Natural killer cell (primary cell): ENCODE results near the gene CFL1. TPM values are rescaled to one million over a fixed set of nuclear protein-coding genes. Genes with fewer than 3 reads are reported as not detected.

ENCODE experiments used
- ATAC-seq, 3 donors: fragments of 150-1000 bp in 2 of 3; fragments of 200-7000 bp in 1 of 3; cut with Tn5 transposase; 1 replicate in 1 of 3; 2 replicates in 2 of 3; pipeline ENCODE4 v1.10.0; 2021; ENCODE audit warnings: mild to moderate bottlenecking in 2 of 3, moderate library complexity in 2 of 3
- DNase-seq, 2 donors: peaks; one replicate each; pipeline versions ENCODE4 v3.0.0 to v3.0.0-alpha.2; 2013 to 2021; ENCODE audit warnings: mixed read lengths in 1 of 2
- H3K27ac ChIP-seq: one replicate; pipeline ENCODE4 v1.5.1; 2013; ENCODE audit warnings: mild to moderate bottlenecking, low read length
- H3K27me3 ChIP-seq: one replicate; pipeline ENCODE4 v1.6.1; 2013; ENCODE audit warnings: low read length; ENCODE audit not compliant: control insufficient read depth, insufficient read depth
- H3K36me3 ChIP-seq: one replicate; pipeline ENCODE4 v1.6.1; 2013; ENCODE audit warnings: low read length; ENCODE audit not compliant: control insufficient read depth, insufficient read depth
- H3K4me1 ChIP-seq: one replicate; pipeline ENCODE4 v1.6.1; 2013; ENCODE audit warnings: low read length; ENCODE audit not compliant: control insufficient read depth, insufficient read depth
- H3K4me3 ChIP-seq: one replicate; pipeline ENCODE4 v1.5.1; 2013; ENCODE audit warnings: low read length
- H3K9me3 ChIP-seq: one replicate; pipeline ENCODE4 v1.6.1; 2013; ENCODE audit warnings: low read length; ENCODE audit not compliant: control insufficient read depth, insufficient read depth
- H3K27ac Mint-ChIP-seq, 2 donors: one replicate each; pipeline ENCODE4 v1.8.0; 2022; ENCODE audit warnings: mild to moderate bottlenecking in 2 of 2, mixed read lengths in 2 of 2, moderate library complexity in 1 of 2
- H3K27me3 Mint-ChIP-seq, 2 donors: one replicate each; pipeline ENCODE4 v1.8.0; 2022; ENCODE audit warnings: low read depth in 2 of 2, mixed read lengths in 2 of 2
- H3K36me3 Mint-ChIP-seq: one replicate; pipeline ENCODE4 v1.8.0; 2022; ENCODE audit warnings: mixed read lengths
- H3K4me1 Mint-ChIP-seq, 2 donors: one replicate each; pipeline ENCODE4 v1.8.0; 2022; ENCODE audit warnings: mixed read lengths in 2 of 2
- H3K4me3 Mint-ChIP-seq: one replicate; pipeline ENCODE4 v1.8.0; 2022; ENCODE audit warnings: mild to moderate bottlenecking, moderate library complexity, mixed read lengths
- H3K9me3 Mint-ChIP-seq, 2 donors: one replicate each; pipeline ENCODE4 v1.8.0; 2022; ENCODE audit warnings: mixed read lengths in 2 of 2
- CTCF ChIP-seq: fragments of 200-600 bp; IDR thresholded peaks from one replicate; pipeline ENCODE4 v1.8.0; 2022; ENCODE audit warnings: antibody characterized with exemption
- WGBS: methylation state at CpG from one replicate; pipeline ENCODE4 v1.1.7; 2013; ENCODE audit warnings: missing lambda C conversion rate; ENCODE audit not compliant: insufficient coverage; 5-methylcytosine and 5-hydroxymethylcytosine counted together
- intact Hi-C: fragments of 100-400 bp; cut with micrococcal nuclease; formaldehyde crosslinking; loops from one replicate; pipeline ENCODE4 v1.14.2; 2022
- total RNA-seq, 4 donors: library from RNA; stranded (reverse); fragments of 120-200 nt in 1 of 4; gene quantifications; one replicate each; pipeline versions ENCODE4 v1.2.3 to v1.2.4, GENCODE V29; 2013 to 2022

The CFL1 gene
- total RNA-seq, 3 donors from 2014 or later (not counting 1 experiment from before 2014, with no cell fraction given) = 1,035 to 1,220 (median 1,095) TPM

GRCh38 chr11:65814131-65814985 lies 43.6 kb downstream of the CFL1 start:
- Histone ChIP-seq H3K27ac (no peak overlapping the region), H3K36me3 (no peaks in the 10 kb centered on the region), H3K4me1 (peaks cover 14% of the 10 kb centered on the region), H3K27me3 (no peaks in the 10 kb centered on the region), H3K4me3 (no peak overlapping the region), H3K9me3 (no peaks in the 10 kb centered on the region)
- H3K4me3 Mint-ChIP-seq = no peak overlapping the region
- ATAC-seq (no peak), DNase-seq (no peak)
- H3K27me3 Mint-ChIP-seq = peaks cover 0 to 2% of the 10 kb centered on the region in 2 donors
- WGBS = 82% methylated on average over 18 of the region's 18 CpGs
- no peaks in the 10 kb centered on the region for H3K36me3 Mint-ChIP-seq
- no peaks in the 10 kb centered on the region for H3K9me3 Mint-ChIP-seq
- peaks cover 14% of the 10 kb centered on the region in 2 donors for H3K4me1 Mint-ChIP-seq
- intact Hi-C loops = no loop called here
- no peak for TF ChIP-seq CTCF
- peak overlapping the region in 1 of 2 donors; percentile 22 for H3K27ac Mint-ChIP-seq

- no peak for TF ChIP-seq CTCF
- Histone ChIP-seq H3K36me3 (no peaks in the 10 kb centered on the region), H3K27me3 (no peaks in the 10 kb centered on the region), H3K4me1 (peaks cover under 1% of the 10 kb centered on the region), H3K9me3 (no peaks in the 10 kb centered on the region), H3K4me3 (no peak overlapping the region), H3K27ac (no peak overlapping the region)
- Mint-ChIP-seq H3K36me3 (no peaks in the 10 kb centered on the region), H3K27ac (no peak overlapping the region), H3K4me3 (no peak overlapping the region), H3K27me3 (peaks cover 0 to 8% of the 10 kb centered on the region in 2 donors), H3K4me1 (peaks cover 5% of the 10 kb centered on the region in 2 donors), H3K9me3 (no peaks in the 10 kb centered on the region)
- 91% methylated on average over 17 of the region's 19 CpGs for WGBS
- ATAC-seq (no peak), DNase-seq (no peak)
- intact Hi-C loops = no loop called here
Measured at GRCh38 chr11:65811764-65812475, 46.1 kb downstream of the CFL1 start.

GRCh38 chr11:65810046-65810868 lies 47.7 kb downstream of the CFL1 start:
- no peaks in the 10 kb centered on the region for H3K9me3 ChIP-seq
- no peak overlapping the region for H3K4me3 ChIP-seq
- H3K4me1 ChIP-seq = no peaks in the 10 kb centered on the region
- 89% methylated on average over 23 of the region's 23 CpGs for WGBS
- H3K27ac ChIP-seq = no peak overlapping the region
- TF ChIP-seq CTCF = no peak
- Mint-ChIP-seq H3K9me3 (no peaks in the 10 kb centered on the region), H3K27ac (no peak overlapping the region), H3K36me3 (no peaks in the 10 kb centered on the region), H3K4me3 (no peak overlapping the region), H3K4me1 (no peaks in the 10 kb centered on the region), H3K27me3 (peaks cover 0 to 9% of the 10 kb centered on the region in 2 donors)
- H3K36me3 ChIP-seq = no peaks in the 10 kb centered on the region
- peak in 1 of 2 donors; percentile 60 for DNase-seq
- peak; percentile 21 to 62 (median 55) for ATAC-seq
- H3K27me3 ChIP-seq = no peaks in the 10 kb centered on the region
- intact Hi-C loops = no loop called here
